Measurements from ENCODE around the gene C9orf50.

C9orf50 gene

GRCh38 chr9:129629251-129629820, 8.4 kb upstream of the C9orf50 start:
- DNase-seq, result no peak

DNA sequence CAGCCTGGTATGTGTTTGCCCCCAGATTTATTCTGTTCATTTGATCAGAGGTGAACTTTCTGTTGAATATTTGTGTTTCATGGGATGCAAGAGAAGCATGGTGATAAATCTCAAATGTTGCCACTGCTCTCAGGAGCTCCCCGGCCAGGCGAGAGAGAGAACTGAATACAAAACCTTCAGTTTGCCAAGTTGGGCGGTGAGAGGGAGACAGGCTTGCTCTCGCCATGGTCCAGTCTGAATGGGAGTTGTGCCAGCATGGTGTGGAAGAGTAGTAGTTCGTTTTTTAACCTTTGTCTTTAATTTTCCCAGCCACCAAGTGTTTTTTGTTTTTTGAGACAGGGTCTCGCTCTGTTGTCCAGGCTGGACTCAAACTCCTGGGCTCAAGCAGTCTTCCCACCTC, 7.8 kb upstream of the C9orf50 start:
- DNase-seq, result no peak

DNA sequence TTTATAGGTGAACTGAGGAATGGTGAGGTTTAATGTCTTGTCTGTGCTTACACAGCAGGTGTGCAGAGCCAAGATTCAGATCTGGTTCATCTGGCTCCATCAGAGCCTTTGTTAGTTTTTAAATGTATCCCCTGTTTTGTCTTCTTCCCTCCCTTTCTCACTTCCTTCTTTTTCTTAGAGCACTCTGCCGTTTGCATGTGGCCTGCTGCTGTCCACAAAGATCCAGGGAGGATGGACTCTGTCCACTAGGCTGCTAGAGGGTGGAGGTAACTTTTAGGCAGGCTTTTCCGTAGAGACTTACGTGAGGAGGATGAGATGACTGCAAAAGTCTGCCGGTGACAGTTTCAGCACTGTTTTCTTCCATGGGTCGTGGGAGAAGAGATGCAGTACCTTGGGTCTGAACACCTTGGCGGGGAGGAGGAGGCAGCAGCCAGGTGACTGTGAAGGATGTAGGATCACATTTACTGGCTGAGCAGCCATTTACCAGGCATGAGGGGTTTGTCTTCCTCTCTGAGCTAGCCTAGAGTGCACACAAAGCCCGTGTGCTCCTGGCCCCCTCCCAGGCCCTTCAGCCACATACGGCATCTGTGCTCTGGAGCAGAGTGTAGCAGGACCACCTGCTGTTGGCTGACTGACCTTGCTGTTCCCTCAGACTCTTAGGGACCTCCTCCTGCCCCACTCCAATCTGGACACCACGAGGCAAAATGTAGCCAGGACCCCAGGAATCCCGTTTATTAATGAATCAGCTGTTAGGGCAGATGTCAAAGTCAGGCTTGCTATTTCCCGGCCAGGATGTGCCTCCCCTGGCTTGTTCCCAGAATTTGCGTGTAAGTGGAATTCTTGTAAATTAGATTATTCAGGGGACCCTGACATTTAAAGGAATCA, 6.9 kb upstream of the C9orf50 start:
- DNase-seq, result no peak

GRCh38 chr9:129626625-129627284, 5.9 kb upstream of the C9orf50 start:
- DNase-seq, result no peak

GRCh38 chr9:129626079-129626624, 5.3 kb upstream of the C9orf50 start, which contains the start of gene NTMT1:
Gene NTMT1 (plus strand): TSS chr9:129626163. CDS start chr9:129632704, 6,541 bp downstream.
- peak; percentile 56 for DNase-seq

- no peak for DNase-seq
Observed at GRCh38 chr9:129624947-129625346, 4.0 kb upstream of the C9orf50 start.

GRCh38 chr9:129624168-129624759, 3.4 kb upstream of the C9orf50 start:
- peak; percentile 23 for DNase-seq

DNA sequence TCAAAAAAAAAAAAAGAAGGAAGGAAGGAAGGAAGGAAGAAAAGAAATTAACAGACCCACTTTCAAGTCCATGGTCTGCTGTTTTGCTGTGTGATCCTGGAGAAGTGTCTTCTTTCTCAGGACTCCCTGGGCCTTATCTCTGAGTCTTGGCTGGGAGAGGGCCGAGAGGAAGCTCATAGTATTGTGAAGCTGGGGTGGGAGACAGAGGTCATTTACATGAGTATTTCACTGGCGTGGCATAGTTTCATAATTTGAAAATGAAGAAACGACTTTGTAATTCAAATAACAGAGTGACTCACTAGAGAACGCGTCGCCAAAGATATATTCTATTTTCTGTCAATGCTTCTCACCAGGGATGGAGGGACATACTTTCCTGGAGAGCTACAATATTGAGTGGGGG, 2.4 kb upstream of the C9orf50 start:
- no peak for DNase-seq

DNA sequence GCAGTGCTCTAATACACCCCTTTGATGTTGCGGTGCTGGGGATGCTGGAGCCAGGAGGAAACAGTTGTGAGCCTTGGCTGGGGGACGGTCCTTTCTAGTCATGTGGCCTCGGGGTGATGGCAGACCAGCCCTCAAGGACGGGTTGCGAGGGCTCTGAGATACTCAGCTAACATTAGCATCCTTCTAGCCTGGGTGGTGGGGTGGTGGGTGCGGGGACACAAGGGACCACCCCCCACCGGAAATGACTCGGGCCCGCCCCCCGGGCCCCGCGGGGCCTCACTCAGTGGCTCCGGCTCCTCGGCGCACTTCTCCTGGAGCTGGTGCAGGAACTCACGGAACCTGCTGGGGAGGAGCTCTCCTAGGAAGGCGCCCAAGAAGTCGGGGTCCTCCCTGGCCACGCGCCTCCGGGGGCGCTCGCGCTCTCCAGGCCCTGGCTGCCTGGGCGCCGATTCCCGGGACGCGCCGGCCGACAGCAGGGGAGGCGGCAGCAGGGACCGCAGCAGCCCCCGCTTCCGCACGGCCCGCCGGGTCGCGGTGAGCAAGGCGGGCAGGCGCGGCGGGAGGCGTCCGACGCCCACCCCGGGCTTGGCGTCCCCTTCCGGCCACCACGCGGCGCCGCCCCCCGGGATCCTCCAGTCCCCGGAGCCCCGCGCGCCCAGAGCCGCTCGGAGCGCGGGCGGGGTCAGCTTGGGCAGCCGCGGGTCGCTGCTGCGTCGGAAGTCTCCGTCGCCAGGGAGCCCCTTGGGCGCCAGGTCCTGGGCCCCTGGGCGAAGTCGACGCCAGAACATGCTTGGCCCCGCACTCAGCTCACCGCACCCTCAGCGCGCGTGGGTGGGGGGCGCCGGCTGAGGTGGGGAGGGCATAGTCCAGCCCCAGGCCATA, 873 bp downstream of the C9orf50 start:
- no peak for DNase-seq

DNA sequence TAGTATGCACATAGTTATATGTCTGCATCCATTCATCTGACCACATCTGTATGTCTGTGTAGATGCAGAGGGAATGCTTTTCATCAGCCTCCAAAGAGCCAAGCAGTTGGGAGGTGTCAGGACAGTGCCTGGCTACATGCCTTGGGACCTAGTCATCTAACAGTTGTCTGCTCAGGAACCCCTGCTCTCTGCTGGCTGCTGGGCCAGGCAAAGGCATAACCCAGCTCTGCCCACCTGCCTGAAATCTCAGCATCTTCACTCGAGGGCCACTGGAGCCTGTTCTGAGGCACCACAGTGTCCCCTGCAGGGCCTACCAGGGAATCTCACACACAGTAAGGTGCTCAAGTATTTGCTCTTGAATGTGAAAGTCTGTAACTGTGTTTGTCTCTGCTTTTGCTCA, 3.7 kb downstream of the C9orf50 start:
- no peak for DNase-seq

DNA sequence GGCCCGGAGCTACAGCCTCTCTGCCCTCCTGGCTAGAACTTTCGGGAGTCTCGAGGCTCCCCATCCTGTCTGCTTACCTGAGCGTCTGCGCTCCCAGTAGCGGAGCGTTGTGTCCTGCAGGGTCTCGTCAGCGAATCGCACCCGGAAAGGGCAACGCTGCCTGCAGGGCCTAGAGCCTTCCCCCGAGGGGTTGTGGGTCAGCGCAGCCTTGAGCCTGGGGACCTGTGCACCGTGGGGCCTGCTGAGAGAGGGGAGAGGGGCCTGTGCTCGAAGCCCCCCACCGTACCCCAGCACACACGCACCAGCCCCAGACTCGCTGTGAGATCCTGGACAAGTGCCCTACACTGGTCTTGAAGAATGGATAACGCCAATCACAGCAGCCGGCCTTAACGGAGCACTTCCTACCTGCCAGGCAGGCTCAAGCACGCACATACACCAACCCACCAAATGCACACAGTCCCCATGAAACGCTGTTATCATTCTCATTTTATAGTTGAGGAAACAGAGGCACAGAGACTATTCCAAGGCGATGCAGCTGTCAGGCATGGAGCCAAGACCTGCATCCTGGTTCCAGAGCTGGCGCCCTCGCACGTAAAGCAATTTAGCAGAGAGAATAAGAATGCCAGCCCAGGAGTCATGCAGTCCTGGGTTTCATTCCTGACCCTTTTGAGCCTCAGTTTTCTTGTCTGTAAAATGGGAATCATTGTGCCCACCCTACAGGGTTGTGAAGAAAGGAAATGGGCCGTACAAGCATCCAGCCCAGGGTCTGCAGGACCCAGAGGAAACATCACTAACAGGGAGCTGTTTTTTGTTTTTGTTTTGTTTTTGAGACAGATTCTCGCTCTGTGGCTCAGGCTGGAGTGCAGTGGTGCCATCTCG, 5.3 kb downstream of the C9orf50 start:
- DNase-seq, result no peak

DNA sequence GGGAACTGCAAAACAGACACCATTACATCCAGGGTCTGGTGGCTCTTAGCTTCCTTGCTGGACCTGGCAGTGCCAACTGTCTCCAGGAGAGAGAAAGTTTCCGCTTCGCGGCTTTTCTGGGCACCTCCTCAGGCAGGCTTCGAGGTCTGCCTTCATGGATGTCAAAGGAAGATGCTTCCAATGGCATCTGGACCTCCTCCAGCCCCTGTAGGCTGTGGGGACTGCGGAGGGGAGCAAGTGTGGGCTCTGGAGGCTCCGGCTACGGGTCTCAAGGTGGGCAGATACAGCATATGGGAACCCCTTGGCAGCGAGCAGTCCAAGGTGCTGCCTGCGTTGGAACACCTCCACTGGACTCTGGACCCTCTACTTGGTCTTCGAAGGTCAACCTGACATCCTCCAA, 6.0 kb downstream of the C9orf50 start:
- no peak for DNase-seq

DNA sequence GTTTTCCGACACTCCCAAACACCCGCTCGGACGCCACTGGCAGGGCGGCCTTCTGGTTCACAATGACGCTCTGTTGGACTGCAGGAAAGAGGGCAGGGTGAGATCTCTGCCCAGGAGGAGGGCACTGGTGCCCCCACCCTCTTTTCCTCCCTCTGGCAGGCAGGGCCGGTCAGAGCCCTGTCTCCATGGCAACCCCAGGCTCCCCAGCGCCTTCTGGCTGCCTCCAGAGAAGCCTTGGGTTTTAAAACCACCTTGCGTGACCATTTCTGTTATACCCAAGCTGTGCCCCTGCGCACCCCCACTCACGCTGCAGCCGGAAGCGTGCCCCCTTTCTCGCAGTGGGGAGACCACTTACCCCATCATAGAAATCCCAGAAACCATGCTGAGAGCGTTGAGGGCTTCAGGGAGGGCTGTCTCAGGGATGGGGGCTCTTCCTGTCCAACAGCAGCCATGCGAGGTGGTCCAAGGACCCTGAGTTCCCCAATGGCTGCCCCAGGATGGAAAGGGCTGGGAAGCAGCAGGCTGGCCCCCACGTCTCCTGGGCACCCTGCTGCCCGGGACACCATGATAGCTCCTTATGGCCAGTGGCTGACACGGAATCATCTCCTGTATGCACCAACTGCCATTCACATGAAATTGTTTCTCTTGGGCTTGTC, 7.3 kb downstream of the C9orf50 start:
- DNase-seq, result no peak

DNA sequence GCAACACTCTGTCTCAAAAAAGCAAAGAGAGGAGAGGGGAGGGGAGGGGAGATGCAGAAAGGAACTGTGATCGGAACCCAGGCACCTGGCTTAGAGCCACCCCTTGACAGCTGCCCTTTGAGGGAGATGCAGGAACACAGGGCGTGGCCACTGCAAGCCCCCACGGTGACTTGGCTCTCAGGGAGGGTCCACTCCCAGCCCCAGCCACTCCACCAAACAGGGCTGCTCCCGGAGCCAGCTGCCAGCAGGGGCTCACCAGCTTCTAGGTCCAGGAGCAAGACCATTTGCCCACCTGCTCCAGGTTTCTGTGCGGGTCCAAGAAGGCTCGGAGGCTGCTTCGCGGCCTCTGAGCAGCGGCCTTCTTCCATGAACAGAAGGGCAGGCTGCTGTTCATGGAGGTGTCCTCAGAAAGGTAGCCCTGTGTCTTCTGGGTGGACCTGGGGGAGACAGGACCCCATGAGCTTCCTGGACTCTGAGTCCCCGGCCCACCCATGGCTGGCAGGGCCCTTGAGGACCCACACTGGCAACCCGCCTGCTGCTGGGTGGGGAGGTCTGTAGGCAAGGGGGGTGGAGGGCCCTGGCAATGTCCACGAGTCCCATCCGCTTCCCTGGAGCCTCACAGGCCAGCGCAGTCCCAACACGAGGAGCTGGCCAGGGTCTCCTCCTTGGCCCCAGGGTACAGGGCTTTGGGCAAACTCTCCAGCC, 7.9 kb downstream of the C9orf50 start:
- no peak for DNase-seq

DNA sequence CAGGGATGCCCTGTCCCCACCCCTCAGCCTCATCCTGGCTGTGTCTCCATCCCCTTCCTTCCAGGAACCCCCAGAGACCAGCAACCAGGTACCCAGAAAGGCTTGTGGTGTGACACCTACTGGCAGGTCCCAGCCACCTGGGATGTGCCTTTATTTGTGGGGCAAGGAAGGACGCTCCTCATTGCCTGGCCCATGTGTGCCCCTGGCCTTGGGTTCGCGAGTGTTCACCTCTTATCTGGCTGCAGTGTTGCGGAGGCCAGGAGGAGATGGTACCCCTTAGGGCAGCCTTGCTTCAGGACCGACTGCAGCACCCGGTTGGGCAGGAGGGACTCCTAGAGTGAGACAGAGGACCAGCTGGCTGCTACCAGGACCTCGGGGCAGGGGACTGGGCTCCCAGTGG, 8.8 kb downstream of the C9orf50 start:
- no peak for DNase-seq

GRCh38 chr9:129611307-129611800, 9.5 kb downstream of the C9orf50 start:
- DNase-seq, result no peak

- DNase-seq, result peak; percentile 36
Observed at GRCh38 chr9:129610473-129611306, 10.2 kb downstream of the C9orf50 start.

GRCh38 chr9:129610213-129610472, 10.8 kb downstream of the C9orf50 start:
- DNase-seq, result no peak

Measured in NCI-H1694 treated with DMSO at 0.1 percent for 48 hours (cell line).